HG03469 (cell line): Measurements from ENCODE around the gene LYZL6.
"Not testable (repeated sequence)": the region's sequence is repeated elsewhere in the genome, so short reads cannot be mapped to it uniquely, and the experiment has no call there.

Source experiments
- ATAC-seq: cut with Tn5 transposase; IDR thresholded peaks from one replicate; pipeline ENCODE4 v1.9.1; 2021; ENCODE audit warnings: mild to moderate bottlenecking, moderate library complexity, moderate number of reproducible peaks; ENCODE audit not compliant: unreplicated experiment

LYZL6 gene

DNA sequence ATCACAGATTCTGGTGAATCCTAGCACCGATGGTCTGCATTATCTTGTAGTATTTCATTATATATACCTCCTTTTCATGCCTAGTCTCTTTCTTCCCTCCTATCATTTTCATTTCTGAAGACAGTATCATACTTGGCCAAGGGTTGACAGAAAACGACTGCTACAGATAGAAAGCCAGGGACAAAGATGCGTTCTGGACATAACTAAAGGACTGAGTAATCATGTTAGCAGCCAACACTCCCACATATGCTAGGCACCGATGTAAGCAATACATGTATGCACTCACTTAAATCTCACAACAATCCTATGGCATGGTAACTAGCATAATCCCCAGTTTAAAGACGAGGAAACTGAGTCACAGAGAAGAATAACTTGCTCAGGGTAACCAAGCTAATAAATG, 35.8 kb downstream of the LYZL6 start:
- no peak for ATAC-seq

DNA sequence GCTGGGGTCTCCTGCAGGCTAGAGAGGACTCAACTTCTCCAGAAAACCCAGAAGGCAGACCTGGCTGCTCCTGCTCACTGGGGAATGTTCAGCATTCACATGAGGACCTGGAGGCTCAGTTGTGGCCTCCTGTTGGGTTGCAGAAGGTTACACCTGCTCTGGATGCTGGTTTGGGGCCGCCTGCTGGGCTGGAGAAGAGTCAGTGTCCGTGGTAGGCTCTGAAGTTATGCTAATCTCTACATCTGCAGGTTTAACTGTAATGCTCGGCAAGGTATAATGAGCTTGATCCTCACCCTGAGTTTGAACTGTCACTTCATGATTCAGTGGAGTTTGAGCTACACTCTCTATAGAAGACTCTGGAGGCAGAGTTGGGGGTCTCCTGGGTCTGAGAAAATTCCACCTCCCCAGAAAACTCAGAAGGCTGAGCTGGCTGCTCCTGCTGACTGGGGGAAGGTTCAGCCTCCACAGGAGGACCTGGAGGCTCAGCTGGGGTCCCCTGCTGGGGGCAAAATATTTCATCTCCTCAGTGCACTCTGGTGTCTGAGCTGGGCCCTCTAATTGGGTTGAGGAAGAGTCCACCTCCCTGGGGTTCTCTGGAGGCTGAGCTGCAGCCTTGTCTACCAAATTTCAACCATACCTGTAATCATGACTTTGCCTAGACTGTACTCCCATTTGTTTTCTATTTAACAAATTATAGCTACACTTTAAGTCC, 36.4 kb downstream of the LYZL6 start:
- no peak for ATAC-seq

DNA sequence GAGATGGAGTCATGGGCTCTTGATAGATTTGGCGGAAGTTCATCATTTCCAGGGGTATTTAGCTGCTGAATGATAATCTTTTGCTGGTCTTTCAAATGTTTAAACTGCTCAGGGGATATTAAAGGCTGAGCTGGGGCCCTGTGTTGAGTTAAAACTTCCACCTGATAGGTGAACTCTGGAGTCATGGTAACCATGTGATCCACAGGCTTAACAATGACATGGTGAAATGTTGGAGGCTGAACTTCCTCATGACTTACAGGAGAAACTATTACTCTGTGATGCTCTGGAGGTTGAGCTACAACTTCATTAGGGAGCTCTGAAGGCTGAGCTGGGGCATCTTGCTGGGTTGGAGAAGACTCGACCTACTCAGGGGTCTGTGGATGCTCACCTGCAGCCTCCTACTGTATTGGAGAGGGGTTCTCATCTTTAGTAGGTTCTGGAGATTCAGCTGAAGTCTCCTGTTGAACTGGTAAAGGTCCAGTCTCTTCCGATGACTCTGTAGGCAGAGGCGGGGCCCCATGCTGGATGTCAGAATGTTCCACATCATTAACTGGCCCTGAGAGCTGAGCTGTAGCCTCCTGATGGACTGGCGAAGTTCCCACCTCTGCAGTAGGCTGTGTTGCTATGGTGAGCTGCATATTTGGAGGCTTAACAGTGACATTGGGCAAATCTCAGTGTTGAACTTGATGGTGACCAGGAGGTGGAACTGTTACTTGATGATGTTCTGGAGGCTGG, 37.2 kb downstream of the LYZL6 start:
- no peak for ATAC-seq

DNA sequence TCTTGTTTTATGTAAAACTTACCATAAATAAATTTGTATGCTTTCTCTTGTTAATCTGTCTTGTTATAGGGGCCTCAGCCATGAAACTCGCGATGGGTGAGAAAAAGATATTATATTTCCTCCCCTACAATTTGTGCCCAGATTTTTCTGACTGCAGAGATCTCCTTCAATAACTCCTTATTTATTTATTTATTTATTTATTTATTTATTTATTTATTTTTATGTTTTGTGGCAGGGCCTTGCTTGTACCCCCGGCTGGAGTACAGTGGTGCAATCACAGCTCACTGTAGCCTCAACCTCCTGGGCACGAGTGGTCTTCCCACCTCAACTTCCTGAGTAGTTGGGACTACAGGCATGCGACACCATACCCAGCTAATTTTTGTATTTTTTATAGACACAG, 40.1 kb downstream of the LYZL6 start:
- no peak for ATAC-seq

DNA sequence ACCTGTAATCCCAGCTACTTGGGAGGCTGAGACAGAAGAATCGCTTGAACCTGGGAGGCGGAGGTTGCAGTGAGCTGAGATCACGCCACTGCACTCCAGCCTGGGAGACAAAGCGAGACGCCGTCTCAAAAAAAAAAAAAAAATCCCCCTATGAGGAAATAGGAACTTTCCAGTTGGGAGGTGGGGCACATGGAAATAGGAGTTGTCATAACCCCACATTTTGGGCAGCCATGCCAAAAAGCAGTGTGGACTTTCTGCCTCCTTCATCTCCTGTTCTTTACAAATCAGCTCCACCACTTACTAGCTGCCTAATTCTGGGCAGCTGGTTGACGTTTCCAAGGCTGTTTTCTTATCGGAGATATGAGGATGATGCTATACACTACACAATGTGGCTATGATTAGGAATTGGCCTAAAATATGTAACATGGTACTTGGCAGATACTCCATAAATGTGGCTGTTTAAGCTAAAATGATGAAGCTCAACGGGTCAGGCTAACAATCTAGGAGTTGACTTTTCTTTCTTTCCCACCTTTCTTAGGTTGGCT, 41.8 kb downstream of the LYZL6 start:
- no peak for ATAC-seq

DNA sequence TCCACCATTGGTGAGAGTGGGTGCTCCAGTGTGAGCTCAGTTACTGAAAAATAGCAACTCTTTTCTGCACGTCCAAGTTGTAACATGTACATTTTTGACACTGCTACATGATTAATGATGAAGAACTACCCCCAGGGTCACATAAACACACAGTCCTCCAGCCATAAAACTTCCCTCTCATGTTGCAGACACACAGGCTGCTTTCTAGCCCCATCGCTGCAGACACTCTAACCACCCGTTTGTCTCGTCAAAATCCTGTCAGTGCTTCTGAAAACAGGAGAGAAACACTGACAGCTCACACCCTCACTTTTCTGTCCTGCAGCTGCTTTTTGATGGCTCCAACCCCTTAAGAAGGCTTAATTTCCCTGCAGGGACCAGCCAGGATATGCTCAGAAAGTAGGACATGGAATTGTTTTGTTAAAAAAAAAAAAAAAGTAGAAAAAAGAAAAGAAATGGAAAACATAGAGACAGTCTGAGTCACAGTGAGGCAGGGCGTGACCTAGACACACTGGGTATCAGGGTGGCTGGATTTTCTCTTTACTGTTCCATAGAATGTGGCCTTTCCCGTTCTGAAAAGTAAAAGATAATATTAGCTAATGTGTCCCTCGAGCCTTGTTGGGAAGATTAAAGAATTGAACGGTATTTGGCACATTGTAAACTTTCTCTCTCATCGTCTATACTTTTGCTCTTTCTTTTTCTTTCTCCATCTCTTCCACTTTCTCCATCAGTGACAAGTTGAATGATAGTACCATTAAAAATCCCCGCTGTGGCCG, 42.6 kb downstream of the LYZL6 start:
- no peak for ATAC-seq

DNA sequence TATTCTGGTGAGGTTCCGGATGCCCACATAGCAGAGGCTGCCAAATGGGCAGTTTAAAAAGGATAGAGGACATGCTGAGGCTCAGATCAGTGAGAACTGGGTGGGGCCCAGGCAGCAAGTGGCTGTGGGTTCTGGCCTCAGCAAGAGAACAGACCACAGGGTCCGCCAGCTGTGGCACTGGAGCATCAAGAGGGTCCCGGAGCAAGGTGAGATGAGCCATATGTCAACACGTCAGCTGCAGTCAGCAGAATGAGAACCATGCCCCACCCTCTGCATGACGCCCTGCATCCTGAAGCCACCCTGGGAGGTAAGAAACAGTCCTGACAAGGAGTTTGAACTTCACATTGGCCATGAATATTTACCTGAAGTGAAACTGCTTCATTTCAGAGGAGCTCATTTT, 43.2 kb downstream of the LYZL6 start:
- no peak for ATAC-seq

DNA sequence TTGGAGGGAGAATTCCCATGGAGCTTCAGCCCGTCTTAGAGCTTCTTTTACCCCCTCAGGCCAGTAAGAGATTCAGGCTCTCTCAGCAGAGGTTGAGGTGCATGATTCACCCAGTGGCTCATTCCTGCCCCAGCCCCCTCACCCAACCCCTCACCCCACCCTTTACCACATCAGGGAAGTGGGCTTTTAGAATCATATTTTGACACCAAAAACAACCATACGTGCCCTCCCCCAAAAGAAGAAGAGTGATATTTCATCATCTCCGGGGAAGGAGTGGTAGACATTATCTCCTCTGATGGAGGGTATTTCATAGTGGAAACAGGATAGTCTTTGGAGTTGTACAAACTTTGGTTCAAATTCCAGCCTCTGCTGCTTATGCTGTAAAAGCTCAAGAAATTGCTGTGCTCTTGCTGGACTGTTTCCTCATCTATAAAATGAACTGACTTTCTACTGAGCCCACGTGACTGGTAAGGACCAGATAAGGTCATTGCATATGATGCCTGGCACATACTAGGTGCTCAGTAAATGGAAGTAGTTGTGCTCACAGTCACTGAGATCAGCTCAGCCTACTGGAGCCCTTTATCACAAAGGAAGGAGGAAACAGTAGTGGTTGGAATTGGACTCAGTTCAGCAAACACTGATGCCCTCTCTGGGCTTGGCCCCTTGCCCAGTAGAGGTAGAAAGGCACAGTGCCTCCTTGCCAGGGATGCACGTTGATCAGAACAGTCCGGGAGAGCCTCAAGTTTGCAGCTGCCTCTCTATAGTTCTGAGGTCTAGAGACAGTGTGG, 45.0 kb downstream of the LYZL6 start:
- no peak for ATAC-seq

DNA sequence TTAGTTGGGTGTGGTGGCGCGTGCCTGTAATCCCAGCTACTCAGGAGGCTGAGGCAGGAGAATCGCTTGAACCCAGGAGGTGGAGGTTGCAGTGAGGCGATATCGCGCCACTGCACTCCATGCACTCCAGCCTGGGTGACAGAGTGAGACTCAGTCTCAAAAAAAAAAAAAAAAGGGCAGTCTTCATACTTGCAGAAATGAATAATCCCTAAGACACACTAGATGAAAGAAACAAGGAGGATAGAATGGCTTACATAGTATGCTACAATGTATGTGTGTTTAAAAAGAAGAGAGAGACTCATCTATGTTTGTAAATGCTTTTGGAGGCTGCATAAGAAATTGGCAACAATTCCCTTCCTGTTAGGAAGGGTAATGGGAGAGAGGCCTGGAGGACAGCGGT, 45.7 kb downstream of the LYZL6 start:
- ATAC-seq, result not testable (repeated sequence)

DNA sequence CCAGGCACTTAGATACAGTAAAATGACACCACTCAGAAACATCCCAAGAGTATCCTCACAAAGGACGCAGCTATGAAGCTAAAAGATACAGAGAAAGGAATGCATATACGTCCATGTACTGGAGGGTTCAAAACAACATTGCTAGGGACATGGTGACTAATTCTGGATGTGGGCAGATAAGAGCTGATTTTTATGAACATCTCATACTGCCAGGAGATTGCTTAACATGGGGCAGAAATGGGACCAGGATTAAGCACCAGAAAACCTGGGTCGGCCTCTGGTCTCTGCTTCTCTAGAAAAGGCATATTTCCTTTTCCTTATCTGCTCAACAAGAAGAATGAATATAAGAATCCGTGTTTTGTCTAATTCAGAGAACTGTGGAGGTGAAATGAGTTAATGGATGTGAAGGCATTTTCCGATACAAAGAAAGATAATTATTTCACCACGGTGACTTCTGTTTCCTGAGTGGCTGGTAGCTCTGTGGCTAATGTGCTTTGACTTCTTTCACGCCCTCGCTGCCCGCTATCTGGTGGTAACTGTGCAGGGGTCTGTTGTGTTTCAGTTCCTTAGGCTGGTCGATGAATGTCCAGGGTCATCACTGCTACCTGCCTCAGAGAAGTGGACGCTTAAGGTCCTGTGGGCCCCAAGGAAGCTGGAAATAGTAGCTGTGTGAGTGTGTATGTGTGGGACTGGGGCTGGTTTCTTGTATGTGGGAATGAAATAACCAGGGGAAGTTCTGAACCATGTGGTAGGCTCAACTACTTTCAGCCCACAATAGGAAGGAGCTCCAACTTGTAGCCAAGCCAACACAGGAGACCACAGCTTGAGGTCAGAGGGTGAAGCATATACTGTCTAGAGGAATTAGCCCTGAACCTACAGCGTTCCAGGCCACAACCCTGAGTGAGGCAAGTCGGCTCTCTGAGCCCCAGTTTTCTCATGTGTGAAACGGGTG, 47.6 kb downstream of the LYZL6 start:
- no peak for ATAC-seq

DNA sequence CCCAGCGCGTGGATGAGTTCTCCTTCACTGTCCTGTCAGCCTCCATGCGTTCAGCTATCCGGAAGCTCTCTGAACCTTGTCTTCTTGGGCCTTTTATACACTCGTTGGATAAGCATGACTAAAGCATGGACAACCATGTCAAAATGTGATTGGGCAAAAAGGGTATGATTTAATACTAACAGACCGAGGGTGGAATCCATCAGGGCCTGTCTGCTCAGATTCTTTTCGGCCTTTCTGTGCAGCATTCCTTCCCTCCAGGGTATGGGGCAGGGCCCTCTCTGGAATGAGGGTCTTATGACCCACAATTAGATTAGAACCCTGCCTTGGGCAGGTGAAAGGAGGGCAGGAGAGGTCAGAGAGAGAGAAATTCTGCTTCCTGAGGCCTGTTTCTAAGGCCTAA, 49.3 kb downstream of the LYZL6 start:
- ATAC-seq, result no peak

DNA sequence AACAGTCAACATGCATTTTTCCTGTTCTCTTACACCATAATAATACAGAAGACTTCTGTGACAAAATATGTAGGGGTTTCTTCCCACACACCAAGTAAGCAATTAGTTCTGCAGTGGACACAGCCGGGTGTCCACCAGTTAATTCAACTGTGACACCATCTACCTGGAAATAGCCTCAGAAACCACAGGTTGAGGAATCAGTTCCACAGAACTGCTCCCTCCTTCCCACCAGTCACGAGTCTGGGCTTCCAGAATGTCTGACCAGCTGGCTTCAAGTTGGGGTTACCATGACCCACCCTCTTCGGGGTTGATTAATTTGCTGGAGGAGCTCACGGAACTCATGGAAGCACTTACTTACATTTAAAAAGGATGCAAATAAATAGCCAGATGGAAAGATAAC, 49.8 kb downstream of the LYZL6 start:
- ATAC-seq, result no peak

DNA sequence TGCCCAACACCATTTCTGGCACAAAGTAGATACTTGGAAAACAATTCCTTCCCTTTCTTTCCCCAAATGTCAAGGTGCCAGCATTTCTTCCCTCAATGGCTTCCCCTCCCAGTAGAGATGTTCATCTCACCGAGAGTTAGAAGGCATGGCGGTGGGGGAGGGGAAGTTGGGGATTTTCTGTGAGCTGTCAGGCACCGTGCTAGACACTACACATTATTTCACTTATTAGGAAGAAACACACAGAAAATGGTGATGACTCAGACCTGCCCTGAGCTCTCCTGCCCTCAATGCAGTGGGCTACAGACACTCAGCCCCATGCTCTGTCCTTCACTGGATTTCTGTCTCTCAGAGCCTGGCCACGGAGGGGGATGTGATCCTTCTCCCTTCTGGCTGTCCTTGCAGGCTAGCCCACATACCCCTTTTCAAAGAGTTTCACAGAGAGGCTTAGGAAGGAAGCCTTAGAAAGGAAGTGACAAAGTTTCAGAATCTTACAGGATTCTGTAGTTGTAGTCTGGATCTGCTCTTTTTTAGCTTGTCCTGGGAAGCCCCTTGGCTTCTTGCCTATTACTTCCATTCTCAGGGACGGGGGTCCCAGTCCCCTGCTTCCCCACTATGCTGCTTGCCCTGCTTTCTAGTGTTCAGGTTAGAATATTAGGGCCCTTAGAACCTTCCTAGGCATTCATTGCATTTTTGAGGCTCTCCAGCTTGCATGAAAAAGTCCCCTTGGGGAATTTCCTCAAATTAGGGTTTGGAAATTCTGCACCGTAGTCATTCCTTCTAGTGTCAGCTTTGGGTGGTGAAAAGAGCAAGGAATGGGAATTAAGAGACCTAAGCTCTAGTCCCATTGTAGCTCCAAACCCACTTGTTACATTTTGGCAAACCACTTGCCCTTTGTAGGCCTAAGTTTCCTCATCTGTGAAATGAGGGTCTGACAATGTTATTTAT, 51.1 kb downstream of the LYZL6 start:
- ATAC-seq, result no peak

DNA sequence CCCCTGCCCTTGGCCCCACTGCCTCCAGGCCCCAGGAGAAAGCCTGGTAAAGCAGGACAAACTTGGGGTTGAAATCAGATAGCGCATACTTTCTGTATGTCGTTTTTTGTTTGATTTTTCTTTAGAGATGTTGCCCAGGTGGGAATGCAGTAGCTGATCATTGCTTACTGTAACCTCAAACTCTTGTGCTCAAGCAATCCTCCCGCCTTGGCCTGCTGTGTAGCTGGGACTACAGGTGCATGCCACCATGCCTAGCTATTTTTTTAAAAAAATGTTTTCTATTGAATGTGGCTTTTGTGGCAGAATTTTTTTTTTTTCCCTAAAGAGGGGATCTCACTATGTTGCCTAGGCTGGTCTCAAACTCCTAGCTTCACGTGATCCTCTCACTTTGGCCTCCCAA, 52.2 kb downstream of the LYZL6 start:
- no peak for ATAC-seq

DNA sequence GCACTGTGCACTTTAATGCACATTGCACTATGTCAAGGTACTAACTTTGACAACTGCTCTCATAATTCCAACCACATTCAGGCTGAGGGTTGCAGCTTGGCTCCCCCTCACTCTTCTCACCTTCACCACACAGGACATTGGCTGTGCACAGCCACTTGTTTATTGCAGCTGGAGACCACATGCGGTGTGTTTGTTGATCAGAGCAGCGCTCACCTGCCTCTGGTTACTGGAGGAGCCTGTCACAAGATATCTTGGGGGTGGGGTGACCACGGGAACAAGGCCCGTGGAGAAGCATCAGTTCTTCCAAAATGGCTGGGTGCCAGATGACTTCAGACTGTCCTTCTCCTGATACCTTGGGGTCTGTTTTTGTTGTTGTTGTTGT, 52.7 kb downstream of the LYZL6 start:
- ATAC-seq, result no peak

DNA sequence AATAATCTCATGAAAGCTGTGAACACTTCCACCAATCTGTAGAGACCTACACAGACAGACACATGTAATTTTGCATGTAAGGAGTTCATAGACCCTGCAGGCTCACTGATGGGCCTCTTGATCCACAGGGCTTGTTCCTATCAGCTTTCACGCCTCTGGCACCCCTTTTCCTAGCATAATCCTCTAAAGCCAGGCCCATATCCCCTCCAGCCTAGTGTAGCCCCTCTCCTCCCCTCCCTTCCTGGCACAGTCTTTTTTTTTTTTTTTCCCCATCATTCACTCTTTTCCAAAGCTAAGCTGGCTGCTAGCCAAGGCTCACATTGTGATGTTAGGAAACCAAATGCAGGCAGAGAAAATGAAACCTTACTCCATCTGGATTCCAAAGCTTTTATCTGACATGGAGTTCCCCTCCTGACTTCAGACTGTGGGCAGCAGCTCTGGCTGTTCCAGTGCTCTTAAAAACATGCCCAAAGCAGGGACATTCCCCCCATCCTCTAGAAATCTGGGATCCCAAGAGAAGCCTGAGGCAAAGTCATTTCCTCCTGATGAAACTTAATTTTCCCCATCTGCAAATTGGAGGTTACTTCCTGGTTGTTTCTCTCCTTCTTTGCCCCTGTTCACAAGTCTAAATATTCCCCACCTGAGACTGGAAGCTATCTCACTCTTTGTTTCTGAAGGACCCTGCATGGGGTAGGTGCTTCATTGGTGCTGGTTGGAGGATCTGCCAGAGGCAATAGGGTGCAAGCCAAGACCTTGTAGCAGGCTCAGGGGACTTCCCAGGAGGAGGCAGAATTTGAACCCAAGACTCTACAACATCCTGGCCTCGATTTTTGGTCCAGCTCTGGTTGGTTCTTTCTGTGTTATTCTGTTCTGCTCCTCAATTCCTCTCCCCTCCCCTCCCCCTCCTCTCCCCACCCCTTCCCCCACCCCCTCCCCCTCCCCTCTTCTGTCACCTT, 53.4 kb downstream of the LYZL6 start:
- no peak for ATAC-seq

DNA sequence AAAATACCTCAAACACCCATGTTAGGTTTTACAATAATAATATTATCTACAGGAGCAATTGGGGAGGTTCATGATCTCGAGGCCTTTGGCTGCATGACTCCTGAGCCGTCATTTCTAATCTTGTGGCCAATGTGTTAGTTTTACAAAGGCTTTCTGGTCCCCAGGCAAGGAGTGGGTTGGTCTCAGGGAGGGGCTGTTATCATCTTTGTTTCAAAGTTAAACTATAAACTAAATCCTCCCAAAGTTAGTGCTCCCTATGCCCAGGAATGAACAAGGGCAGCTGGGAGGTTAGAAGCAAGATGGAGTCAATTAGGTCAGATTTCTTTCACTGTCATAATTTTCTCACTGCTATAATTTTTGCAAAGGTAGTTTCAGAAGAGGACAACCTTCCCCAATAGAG, 54.3 kb downstream of the LYZL6 start:
- ATAC-seq, result no peak
